ENCODE results near the gene RPS15.
"Not testable (repeated sequence)": the region's sequence is repeated elsewhere in the genome, so short reads cannot be mapped to it uniquely, and the experiment has no call there.

Gene RPS15

GRCh38 chr19:1470305-1471009 is 32.3 kb downstream of the RPS15 start:
- peak; percentile 34 for DNase-seq (ENCODE audit: low read depth)

- peak; percentile 42 for DNase-seq (ENCODE audit: low read depth)
Measured at GRCh38 chr19:1471010-1471514, 32.9 kb downstream of the RPS15 start.

- DNase-seq (ENCODE audit: low read depth): peak; percentile 40
Measured at GRCh38 chr19:1471515-1472160, 33.4 kb downstream of the RPS15 start.

GRCh38 chr19:1472231-1473084 is 34.3 kb downstream of the RPS15 start:
- DNase-seq (ENCODE audit: low read depth): no peak

DNA sequence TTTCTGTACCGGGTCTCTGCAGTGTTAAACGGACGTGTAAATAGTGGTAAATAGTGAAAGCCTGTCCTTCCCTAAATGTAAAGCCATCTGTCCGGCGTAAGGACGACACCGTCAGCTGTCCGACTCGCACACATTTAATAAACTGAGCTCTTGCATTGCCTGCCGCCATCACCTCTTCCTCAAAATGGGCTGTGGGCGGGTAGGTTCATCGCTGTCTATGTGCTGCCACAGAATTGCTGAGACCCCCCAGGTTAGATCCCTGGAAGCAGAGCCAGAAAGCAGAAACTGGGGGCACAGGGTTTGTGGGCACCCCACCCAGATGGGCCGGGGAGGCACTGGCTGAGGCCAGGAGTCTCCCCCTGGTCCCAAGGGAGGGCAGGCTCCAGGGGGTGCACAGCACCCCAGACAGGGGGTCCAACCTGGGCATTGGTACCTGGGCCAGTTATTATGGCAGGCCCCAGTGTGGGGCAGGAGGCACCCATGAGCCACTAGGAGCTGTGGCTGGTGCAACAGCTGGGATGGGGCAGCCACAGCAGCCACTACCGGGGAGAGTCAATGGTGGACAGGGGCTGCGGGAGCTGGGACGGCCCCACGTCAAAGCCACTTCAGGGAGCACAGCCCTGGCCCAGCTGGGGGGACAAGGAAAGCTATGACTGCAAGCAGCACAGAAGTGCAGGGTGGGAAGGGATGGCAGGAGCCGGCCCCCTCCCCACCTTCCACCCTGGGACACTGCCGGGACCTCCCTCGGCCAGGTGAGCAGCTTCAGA is 35.1 kb downstream of the RPS15 start:
- no peak for DNase-seq (ENCODE audit: low read depth)

DNA sequence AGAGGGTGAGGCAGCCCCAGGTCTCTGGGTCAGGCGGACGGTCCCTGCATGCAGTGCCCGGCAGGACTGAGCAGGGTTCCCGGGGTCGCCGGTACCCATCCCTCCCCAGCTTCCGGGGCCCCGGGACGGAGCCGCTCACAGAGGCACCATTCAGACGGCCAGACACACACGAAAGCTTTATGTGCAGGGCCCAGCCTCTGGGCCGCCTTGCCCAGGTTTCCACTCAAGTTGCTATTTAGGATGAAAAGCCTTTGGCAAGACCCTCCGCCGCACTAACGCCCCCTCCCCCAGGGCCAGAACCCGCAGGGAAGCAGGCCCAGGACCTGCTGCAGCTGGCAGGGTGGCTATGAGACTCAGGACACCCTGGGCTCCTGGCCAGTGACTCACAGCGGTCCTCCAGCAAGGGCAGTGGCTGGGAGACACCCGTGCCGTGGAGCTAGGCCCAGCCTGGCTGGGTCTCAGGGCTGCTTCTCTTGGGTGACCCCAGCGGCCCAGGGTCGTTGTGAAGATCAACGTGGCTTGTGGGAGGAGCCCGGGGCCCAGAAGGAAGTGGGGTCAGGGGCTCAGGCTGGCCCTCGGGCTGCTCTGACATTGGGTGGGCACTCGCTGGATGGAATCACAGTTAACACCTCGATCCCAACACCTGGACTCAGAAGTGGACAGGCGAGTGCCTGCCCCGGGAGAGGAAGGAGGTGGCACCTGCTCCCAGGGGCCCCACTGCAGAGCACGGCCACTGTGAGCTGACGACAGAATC is 36.0 kb downstream of the RPS15 start:
- peak; percentile 45 for DNase-seq (ENCODE audit: low read depth)

GRCh38 chr19:1474765-1475351 is 36.7 kb downstream of the RPS15 start:
- DNase-seq (ENCODE audit: low read depth): no peak

GRCh38 chr19:1475751-1476437 is 37.7 kb downstream of the RPS15 start:
- no peak for DNase-seq (ENCODE audit: low read depth)

DNA sequence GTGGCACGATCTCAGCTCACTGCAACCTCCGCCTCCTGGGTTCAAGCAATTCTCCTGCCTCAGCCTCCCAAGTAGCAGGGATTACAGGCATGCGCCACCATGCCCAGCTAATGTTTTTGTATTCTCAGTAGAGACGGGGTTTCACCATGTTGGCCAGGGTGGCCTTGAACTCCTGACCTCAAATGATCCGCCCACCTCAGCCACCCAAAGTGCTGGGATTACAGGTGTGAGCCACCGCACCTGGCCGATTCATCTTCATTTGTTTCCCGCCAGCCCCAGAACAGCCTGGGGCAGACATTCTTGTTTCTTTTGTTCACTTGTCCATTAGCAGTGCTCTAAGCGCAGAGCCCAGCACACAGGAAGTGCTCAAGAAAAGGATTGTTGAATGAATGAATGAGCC is 38.9 kb downstream of the RPS15 start:
- not testable (repeated sequence) for DNase-seq (ENCODE audit: low read depth)

GRCh38 chr19:1478934-1479707 is 40.9 kb downstream of the RPS15 start, which contains the start of gene C19orf25:
Gene C19orf25, minus strand, starts transcription at chr19:1479215. Its CDS starts 312 bp downstream, at chr19:1478903.
- DNase-seq (ENCODE audit: low read depth): peak; percentile 95

DNA sequence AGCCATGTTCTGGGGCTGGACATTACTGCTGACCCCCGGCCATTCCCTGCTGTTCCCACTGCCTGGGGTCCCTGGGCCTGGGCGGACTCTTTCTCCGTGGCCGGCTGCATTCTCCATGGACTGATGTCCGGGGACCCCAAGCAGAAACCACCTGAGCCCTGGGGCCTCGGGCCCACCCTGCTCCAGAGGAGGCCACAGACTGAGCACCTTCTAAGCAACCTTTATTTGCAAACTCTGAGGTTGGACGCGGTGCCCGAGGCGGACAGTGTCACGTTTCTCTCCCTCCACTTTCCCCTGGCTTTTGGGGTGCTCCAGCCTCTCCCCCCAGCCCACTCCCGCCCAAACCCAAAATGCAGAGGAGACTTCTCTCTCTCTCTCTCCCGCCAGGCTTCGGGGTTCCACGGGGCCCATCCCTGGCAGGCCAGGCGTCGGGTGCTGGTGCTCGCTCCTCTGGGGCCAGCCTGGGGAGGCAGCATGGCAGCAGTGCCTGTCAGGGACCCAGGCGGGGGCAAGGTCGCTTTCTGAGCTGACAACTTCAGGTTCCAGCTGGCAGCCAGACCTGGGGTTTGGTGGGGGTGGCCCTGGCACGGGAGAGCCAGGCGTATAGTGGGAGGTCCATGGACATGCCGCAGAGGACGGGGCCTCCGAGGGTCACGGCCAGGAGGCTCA is 43.2 kb downstream of the RPS15 start:
- DNase-seq (ENCODE audit: low read depth): no peak

DNA sequence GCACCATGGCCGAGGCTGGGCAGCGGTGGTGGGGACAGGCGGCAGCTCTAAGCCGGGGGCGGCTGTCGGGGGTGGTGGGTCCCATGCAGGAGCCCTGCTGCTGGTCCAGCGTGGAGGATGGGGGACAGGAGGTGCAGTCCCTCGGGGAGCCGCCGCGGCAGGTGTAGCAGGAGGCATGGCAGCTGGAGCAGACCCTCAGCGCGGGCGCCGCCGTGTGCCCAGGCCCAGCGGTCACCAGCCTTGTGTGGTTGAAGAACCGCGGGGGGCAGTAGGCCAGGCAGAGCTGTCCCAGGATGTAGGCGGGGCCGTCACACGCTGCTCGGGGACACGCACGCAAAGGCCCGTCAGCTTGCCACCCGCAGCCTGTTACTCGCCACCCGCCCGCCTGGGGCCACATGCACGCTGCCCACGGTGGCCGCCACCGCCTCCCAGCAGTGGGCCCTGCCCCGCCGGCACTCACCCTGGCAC is 43.7 kb downstream of the RPS15 start:
- no peak for DNase-seq (ENCODE audit: low read depth)

- DNase-seq (ENCODE audit: low read depth): no peak
Measured at GRCh38 chr19:1482361-1483130, 44.4 kb downstream of the RPS15 start.

- no peak for DNase-seq (ENCODE audit: low read depth)
Measured at GRCh38 chr19:1483131-1483978, 45.2 kb downstream of the RPS15 start.

DNA sequence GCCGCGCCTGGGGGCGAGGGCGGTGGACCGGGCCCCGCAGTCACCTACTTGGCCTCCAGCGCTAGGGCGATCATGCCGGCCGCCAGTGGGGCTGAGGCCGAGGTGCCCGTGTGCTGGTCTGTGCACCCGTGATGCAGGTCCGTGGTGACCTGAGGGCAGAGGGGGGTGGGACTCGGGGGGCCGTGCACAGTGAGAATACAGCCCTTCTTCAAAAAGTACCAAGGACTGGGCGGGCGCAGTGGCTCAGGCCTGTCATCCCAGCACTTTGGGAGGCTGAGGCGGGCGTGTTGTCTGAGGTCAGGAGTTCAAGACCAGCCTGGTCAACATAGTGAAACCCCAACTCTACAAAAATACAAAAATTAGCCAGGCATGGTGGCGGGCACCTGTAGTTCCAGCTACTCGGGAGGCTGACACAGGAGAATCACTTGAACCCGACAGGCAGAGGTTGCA is 45.8 kb downstream of the RPS15 start:
- no peak for DNase-seq (ENCODE audit: low read depth)

DNA sequence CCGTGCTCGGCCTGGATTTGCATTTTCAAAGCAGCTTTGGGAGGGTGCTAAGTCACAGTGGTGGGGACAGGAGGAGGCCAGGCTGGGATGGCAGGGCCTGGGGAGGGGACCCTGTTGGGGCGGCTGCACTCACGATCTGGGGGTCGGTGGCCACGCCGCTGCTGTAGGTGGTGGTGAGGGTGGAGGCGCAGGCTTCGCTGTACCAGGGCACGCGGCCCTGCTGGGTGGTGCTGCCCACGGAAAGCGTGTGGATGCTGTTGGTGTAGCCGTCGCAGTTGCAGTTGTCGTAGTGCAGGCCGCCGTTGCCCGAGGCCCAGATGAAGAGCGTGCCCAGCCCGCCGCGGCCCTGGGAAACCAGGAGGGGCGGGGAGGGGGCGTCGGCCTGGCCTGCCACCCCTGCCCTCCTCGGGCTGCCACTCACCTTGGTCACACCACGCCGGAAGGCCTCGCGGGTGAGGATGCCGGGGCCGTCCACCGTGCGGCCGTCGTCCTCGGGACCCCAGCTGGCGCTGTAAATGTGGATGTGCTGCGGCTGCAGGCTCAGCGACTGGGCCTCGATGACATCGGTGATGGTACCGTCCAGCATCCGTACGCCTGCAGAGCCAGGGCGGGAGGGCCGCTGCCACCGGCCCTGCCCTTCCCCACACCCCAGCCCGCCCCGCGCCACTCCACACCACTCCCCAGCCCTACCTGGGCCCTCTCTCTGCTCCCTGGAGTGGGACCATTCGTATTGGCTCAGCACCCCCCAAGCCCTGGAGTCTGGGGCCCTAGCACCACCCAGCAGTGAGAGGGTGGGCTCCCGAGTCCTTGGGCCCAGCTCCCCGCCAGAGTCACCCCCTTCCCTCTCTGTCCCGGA is 48.8 kb downstream of the RPS15 start:
- no peak for DNase-seq (ENCODE audit: low read depth)
